ENCODE measurements around the gene MRPL52.

DNA sequence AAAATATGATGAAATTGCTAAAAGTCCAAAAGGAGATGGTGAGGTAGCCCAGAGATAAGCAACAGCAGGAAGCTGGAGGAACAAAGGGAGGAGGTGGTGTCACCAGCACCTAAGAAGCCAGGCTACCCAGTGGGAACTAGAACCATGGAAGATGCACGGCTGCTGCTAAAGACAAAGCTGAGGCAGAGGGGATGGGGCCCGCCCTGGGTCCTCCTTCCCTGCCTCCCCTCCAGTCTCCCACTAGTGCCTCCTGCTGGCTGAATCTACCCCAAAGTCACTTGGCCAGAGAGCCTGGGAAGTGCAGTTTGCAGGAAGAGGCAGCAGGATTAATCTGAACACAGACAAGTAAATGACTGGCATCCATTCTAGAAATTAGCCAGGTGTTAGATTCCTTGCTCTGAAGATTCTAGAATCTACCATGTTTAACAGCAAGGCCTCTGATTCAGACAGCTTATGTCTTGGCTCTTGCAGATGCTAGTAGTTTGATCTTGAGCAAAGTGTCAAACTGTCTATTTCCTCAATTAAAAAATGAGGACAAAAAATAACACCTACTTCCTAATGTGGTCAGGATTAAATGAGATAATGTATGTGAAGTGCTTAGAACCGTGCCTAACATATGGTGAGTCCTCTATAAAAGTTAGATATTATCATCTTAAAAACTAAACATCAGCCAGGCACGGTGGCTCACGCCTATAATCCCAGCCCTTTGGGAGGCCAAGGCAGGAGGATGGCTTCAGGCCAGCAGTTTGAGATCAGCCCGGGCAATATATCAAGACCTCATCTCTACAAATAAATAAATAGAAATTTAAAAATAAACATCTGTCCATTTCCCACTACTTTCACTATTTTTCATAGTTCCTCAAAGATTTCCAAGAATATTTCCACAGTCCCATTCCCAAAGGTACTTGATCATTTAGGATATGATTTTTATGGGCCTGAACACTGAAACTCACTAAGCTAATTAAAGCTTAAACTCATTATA, 36.0 kb downstream of the MRPL52 start:
- TF ChIP-seq, protein P1, sequence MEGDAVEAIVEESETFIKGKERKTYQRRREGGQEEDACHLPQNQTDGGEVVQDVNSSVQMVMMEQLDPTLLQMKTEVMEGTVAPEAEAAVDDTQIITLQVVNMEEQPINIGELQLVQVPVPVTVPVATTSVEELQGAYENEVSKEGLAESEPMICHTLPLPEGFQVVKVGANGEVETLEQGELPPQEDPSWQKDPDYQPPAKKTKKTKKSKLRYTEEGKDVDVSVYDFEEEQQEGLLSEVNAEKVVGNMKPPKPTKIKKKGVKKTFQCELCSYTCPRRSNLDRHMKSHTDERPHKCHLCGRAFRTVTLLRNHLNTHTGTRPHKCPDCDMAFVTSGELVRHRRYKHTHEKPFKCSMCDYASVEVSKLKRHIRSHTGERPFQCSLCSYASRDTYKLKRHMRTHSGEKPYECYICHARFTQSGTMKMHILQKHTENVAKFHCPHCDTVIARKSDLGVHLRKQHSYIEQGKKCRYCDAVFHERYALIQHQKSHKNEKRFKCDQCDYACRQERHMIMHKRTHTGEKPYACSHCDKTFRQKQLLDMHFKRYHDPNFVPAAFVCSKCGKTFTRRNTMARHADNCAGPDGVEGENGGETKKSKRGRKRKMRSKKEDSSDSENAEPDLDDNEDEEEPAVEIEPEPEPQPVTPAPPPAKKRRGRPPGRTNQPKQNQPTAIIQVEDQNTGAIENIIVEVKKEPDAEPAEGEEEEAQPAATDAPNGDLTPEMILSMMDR (IDR thresholded peaks at IDR 0.05; ENCODE audit: insufficient read depth, low read length), result no peak
- TF ChIP-seq SPI1 (IDR thresholded peaks at IDR 0.05; ENCODE audit: borderline replicate concordance, low read depth), result no peak
- TF ChIP-seq GABPA (IDR thresholded peaks at IDR 0.05; ENCODE audit: low read depth), result no peak
- TF ChIP-seq REST (IDR thresholded peaks at IDR 0.05; ENCODE audit: insufficient replicate concordance, low read depth), result no peak
- TF ChIP-seq POLR2AphosphoS5 (IDR thresholded peaks at IDR 0.05; ENCODE audit: low read depth), result no peak
